NCI-H774 (cell line): ENCODE measurements around the gene CALY.
A peak's percentile ranks its signal among the peaks of the same experiment; 100 is the strongest.
"Not testable (repeated sequence)": the region's sequence is repeated elsewhere in the genome, so short reads cannot be mapped to it uniquely, and the experiment has no call there.

Experiments used
- DNase-seq: peaks from one replicate; lab custom pipeline; 2025; lab: John Stamatoyannopoulos, UW

Gene CALY

DNA sequence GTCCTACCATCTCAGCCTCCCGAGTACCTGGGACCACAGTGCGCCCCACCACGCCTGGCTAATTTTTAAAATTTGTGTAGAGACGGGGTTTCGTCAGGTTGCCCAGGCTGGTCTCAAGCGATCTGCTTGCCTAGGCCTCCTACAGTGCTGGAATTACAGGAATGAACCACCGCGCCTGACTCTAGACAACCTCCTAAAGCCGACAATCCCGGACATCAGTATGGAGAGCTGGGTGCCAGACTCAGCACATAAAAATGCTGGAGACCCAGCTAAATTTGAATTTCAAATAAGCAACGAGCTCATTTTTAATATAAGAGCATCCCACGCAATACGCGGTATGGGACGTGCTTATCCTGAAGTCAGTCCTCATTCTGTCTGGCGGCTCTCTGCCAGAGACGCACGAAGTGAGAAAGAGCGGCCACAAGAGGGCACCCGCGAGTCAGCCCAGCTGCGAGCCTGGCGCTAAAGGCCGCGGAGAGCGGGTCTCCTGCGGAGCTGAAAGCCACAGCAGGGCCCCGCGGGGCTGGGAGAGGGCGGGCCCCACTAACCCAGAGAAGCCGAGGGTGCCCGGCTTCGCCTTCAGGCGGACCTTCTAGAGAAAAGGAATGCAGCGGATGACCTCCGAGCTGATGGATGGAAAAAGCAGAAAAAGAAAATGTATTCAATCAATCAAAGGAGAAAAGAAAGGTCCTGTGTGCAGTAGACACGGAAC, 7.0 kb downstream of the CALY start:
- peak; percentile 51 for DNase-seq

DNA sequence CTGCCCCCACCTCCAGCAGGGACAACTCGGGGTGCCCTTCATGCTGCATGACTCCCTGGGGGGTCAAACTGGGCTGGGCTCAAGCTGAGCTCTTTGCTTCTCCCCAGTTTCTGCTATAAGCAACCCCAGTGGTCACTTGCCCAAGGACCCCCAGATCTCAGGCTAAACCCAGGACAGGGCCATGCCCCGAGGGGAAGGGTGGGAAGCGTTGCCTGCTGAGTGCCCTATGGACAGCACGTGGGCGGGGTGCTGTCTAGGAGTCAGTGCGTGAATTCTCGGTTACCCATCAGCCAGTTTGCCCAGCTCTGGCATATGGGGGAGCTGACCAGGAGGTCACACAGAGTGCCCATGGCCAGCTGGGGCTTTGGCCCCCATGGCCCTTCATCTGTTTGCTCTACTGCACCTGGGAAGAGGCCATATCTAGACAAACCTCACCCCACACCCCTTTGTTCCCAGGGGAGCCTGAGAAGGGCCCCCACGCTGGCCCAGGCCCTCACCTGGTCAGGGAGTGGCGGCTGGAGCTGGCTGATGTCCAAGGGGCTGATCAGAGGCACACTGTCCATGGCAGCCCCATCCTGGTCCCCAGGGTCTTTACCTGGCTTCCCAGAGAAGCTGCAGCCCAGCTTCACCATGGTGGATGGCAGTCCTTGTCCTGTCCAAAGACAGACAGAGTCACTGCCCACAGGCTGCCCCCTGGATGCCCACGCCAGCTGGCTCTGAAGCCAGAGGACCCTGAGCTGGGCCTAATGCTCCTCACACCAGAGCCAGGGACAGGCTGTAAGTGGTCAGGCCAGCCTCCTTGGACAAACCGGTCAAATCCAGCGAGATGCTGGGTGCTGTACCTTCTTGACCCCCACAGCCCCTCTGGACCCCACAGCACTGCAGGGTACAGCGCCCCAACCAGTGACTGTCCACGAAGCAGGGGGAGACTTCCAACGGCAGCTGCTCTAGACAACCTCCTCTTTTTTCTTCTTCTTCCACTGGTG, 8.0 kb downstream of the CALY start:
- no peak for DNase-seq

DNA sequence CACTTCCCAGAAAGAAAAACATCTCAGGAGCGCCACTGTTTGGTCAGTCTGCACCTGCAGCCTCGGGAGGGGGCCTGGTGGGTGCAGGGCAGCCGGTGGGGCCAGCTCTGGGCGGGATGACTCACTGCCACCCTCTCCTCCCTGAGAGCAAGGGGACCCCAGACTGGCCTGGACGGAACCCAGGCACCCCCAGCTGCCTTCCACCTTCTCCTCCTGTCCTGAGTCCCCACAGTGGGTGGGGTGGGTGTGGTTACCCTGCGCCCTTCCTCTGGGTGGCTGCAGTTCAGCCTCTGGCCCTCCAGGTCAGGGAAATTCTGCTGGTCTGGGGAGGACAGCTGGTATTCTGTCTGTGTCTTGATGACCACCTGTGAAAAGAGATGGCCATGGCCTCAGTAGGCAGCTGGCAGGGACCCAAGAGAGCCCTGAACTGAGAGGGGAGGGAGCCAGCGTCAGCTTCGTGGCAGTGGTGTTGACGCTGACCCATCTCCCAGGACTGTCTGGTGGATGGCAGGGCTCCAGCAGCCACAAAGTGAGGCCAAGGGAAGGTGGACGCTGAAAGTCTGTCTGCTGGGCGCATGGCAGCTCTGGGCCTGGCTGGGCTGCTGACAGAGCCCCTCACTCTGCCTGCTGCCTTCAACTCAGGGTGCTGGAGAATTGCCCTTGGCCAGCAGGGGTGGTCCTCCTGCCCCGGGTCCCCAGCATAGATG, 8.9 kb downstream of the CALY start:
- DNase-seq = no peak

DNA sequence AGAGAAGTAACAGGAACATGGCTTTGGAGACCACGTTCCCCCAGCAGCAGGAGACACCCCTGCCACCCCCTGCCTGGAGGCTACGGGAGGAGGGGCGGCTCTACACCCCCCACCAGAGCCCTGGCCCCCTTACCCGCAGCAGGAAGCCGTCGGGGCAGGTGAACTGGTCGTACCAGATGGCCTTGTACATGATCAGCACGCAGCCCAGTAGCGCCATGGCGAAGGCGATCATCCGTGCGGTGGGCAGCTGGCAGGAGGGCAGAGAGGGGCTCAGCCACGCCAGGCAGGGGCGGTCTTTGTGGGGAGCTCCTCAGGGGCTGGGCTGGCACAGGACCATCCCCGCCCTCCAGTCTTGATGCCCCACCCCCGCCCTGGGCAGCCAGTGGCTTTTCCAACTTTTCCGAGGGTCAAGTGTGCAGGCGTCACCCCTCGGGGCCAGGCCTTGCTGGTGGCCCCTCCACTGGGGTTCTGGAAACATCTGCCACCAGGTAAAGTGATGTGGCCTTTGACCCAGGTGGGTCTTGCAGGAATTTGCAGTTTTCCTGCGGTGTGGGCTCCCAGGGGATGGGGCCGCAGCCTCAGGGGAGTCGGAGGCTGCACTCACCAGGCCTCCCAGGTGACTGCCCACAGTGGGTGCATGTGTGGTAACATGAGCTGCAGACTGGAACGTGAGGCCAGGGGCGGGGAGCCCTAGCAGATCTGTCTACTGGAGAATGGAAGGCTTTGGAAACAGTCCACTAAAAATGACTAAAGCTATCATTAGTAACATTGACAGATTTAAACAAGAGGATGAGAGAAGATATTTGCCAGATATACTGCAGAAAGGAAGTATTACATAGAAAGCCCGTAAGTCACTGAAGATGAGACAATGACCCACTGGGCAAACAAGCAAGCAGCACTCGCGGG, 9.7 kb downstream of the CALY start:
- no peak for DNase-seq

DNA sequence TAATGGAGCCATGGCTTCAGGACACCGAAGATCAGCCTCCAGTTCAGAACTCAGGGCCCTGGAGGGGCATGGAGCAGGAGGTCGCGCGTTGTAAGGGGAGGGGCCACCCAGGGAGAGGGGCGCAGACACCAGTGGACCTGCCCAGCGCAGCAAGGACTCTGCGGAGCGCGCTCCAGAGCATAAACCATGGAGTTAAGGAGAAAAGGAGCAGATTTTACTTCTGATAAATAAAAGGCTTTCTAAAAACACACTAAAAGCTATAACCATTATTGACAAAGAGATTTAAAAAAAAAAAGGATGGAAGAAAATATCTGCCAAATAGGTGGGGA, 10.5 kb downstream of the CALY start:
- no peak for DNase-seq

DNA sequence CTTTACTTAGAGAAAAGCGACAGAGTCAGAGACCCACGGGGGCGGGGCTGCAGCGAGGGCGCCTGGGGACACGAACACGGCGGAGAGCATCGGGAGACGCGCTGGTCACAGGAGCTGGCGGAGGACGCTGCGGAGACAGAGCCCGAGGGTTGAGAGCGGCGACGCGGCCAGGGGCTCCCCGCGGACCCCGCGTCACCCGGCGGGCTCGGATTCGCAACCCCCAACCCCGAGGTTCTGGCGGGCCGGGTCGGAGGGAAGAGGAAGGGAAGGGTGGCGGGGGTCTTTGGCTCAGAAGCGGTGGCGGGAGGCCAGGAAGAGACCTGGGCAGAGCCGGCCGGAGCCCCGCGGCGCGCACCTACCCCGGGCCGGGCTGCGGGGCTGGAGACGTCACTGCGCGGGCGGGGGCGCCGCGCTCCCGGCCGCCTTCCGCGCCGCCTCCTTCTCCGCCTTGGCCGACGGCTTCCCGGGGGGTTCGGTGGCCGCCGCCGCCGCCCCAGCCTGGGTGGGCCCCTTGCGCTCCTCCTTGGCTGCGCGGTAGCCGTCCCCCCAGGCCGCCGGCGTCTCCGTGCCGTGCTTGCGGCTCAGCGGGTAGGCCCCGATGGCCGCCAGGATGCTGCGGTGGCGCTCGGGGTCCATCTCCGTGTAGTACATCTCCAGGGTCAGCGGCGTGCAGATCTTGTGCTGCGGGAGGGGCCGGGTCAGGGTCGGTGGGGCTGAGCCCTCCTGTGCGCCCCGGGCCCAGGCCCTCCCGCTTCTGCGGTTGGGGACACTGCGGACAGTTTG, 11.1 kb downstream of the CALY start:
- DNase-seq = no peak

DNA sequence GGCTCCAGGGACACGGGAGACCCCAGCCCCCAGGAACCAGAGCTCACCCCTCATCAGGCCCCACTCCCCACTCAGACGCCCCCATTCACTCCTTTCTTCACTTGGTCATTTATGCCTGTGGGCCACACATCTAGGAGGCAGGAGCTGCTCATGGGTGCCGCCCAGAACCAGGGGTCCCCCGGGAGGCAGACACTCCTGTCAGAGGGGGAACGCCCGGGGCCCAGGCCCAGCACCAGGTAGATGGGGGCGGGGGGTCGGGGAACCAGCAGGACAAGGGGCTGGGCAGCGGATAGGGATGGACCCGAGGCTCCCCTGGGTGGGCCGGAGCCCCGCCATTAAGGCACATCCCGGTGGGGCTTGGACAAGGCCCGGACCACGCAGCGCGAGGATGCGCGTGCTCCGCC, 11.8 kb downstream of the CALY start:
- no peak for DNase-seq

DNA sequence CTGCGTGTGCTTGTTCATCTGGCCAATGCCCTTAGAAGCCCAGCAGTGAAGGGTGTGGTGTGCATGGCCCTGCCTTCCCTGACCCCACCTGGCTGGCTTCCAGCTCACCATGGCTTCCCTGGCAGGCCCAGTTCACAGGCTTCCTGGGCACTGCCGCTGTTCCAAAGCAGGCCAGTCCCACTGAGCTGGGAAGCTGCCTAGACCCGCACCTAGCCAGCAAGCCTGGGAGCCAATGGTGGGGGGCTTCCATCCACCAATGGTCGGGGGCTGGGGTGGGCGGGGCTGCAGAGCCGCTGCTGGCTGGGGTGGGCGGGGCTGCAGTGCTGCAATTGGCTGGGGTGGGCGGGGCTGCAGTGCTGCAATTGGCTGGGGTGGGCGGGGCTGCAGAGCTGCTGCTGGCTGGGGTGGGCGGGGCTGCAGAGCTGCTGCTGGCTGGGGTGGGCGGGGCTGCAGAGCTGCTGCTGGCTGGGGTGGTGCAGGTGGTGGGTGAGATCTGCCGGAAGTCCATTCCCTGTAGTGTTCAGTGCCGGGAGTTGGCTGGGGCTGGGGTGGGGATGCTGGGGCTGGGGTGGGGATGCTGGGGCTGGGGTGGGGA, 12.4 kb downstream of the CALY start:
- peak; percentile 70 for DNase-seq

DNA sequence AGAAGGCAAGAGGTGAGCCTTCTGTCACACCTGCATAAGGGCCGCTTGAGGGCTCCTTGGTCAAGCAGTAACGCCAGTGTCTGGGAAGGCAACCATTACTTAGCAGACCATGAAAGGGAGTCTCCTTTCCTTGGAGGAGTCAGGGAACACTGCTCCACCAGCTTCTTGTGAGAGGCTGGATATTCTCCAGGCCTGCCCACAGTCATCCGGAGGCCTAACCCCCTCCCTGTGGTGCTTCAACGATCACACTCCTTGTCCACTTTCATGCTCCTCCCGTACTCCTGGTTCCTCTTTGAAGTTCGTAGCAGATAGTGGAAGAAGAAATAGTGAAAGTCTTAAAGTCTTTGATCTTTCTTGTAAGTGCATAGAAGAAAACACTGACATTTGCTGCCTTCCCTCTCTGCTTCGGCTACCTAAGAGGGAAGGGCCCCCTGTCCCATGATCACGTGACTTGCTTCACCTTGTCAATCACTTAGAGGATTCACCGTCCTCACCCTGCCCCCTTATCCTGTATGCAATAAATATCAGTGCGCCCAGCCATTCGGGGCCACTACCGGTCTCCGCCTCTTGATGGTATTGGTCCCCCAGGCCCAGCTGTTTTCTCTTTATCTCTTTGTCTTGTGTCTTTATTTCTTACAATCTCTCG, 14.5 kb downstream of the CALY start:
- DNase-seq = not testable (repeated sequence)

DNA sequence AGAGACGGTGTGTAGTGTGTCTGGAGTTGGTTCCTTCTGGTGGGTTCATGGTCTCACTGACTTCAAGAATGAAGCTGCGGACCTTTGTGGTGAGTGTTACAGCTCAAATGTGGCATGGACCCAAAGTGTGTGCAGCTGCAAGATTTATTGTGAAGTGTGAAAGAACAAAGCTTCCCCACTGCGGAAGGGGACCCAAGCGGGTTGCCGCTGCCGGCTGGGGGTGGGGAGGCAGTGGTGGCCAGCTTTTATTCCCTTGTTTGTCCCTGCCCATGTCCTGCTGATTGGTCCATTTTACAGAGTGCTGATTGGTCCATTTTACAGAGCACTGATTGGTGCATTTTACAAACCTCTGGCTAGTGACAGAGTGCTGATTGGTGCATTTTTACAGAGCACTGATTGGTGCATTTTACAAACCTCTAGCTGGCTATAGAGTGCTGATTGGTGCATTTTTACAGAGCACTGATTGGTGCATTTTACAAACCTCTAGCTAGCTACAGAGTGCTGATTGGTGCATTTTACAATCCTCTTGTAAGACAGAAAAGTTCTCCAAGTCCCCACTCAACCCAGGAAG, 15.8 kb downstream of the CALY start:
- not testable (repeated sequence) for DNase-seq

DNA sequence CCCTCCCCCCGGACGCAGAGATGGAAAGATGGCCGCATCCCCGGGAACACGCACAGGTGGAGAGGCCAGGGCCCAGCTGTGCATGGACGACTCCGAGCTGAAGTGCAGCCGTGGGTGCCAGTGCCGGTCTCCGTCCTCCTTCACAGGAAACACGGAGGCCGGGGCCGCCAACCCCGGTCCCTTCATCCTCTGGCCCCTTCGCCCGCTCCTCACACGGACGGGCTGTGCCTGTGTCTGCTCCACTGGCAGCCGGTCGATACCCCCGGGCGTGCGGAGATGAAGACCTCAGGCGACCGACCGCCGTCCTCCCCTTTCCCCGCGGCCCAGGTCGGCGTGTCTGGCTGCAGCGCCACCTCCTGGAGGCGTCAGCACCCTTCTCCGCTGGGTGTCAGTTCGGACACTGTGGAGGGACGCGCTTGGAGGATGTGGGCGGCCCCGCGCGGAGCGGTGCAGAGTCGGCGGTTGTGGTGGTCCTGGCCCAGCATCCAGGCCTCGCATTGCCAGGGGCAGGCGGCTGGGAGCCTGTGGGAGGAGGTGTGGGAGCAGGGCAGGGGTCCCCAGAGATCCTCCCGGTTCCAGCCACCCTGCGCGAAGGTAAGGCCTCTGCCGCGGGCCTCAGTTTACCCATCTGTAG, 18.1 kb downstream of the CALY start:
- DNase-seq = peak; percentile 26

DNA sequence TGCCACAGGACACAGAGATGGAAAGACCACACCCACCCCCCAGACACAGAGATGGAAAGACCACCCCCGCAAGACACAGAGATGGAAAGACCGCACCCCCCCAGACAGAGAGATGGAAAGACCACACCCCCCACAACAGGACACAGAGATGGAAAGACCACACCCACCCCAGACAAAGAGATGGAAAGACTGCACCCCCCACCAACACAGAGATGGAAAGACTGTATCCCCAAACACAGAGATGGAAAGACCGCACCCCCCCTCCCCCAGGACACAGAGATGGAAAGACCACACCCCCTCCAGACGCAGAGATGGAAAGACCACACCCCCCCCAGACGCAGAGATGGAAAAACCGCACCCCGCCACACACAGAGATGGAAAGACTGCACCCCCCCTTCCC, 20.0 kb downstream of the CALY start:
- DNase-seq = no peak

DNA sequence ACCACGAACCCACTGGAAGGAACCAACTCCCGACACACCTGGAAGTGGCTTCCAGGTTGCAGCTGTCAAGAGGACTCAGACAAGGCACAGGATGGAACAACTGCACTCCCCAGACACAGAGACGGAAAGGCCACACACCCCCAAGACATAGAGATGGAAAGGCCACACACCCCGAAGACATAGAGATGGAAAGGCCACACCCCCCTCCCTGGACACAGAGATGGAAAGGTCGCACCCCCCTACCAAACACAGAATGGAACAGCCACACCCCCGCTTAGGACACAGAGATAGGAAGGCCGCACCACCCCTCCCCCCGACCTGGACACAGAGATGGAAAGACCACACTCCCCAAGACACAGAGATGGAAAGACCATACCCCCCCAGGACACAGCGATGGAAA, 20.4 kb downstream of the CALY start:
- no peak for DNase-seq

DNA sequence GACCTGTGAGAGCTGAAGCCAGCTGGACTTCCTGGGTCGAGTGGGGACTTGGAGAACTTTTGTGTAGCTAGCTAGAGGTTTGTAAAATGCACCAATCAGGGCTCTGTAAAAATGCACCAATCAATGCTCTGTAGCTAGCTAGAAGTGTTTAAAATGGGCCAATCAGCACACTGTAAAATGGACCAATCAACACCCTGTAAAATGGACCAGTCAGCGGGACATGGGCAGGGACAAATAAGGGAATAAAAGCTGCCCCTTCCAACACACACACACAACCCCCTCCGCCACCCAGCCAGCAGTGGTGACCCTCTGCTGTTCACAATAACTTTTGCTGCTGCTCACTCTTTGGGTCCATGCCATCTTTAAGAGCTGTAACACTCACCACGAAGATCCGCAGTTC, 20.8 kb downstream of the CALY start:
- no peak for DNase-seq

DNA sequence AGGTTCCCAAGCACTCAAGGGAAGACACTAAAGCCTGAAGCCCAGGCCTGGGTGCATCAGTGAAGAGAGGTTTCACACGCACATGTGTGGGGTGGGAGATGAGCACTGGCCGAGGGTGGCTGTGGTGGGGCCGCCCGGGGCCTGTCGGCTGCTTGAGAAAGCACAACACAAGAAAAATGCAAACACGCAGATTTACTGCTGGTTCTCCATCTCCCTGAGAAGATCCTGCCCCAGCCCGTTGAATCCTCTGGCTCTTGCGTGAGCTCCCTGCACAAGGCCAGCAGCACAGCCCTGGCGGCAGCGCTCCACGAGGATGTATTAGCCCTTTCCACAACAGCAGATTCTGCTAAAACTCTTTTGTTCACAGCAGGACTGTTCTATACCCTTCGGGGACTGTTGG, 21.8 kb downstream of the CALY start:
- no peak for DNase-seq

DNA sequence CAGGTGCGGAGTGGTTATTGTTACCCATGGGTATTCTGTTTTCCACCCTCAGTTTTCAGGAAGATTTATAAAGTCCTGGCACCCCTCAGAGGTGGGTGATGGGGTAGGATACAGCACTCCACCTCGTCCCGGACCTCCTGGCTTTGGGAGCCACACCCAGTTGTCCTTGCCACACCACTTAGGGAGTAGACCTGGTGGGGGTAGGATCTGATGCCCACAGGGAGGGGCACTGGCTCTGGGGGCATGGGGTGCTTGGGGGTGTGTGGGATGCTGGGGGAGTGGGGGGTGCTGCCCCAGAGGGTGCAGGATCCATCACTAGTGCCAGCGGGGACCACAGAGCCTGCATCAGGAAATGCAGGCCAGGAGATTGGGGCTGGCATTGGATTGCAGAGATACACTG, 23.5 kb downstream of the CALY start:
- no peak for DNase-seq

DNA sequence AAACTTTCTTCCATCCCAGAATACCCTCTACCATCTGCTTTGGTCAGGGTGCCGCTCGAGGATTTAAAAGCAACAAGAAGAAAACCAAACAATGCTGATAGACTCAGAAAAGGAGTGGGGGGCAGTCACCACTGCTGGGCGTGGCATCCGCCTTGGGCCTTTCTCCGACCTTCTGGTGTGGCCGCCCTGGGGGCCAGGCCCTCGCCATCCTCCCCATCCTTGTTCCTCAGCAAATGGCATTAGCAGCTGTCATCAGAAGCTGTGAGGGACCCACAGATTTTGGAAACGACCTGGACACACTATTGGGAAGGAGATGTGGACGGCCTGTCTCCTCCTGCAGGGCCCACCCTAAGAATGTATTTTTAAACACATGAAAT, 23.9 kb downstream of the CALY start:
- DNase-seq = no peak

DNA sequence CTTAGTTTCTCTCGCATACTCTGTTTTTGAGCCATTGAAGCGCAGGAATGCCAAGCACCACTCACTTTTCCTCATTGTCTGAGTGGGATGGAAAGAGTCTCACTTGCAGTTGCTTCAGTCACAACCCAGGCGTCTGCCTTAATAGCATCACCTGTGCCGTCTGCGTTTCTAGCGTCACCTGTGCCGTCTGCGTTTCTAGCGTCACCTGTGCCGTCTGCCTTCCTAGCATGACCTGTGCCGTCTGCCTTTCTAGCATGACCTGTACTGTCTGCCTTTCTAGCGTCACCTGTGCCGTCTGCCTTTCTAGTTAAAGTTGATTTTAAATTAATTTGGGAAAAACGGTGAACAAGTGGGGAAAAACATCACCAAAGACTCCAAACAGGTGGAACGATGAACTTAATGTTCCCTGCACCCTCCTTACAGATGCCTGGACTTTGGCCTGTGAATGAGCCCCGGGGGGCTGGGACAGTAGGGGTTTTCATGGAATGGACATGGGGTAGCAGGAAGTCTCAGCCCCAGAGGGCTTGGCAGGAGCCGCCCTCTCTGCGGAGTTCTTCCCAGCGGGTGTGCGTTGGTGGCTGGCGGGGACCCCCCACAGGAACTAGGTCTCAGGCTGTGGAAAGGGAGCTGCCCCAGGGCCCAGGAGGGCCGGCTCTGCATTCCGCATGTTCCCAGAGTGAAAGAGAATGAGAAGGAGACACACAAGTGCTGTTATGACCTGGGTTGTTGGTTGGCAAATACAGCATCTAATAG, 24.5 kb downstream of the CALY start:
- DNase-seq = no peak
